Subcutaneous abdominal adipose tissue (tissue), 5 donors: ENCODE results near the gene TMOD1.

Experiments
- H3K27ac ChIP-seq: one replicate; pipeline ENCODE4 v1.7.0; 2013; ENCODE audit warnings: low read depth, mild to moderate bottlenecking, inconsistent platforms, low read length, moderate library complexity
- H3K27me3 ChIP-seq, 5 donors: one replicate each; pipeline ENCODE4 v1.7.0; 2013; ENCODE audit warnings: low read length in 5 of 5, inconsistent platforms in 1 of 5; ENCODE audit not compliant: control insufficient read depth in 5 of 5, insufficient read depth in 4 of 5
- H3K36me3 ChIP-seq, 5 donors: one replicate each; pipeline ENCODE4 v1.7.0; 2013; ENCODE audit warnings: low read length in 5 of 5; ENCODE audit not compliant: control insufficient read depth in 5 of 5, insufficient read depth in 5 of 5
- H3K4me1 ChIP-seq, 5 donors: one replicate each; pipeline ENCODE4 v1.7.0; 2013; ENCODE audit warnings: low read length in 5 of 5, mild to moderate bottlenecking in 3 of 5, moderate library complexity in 1 of 5; ENCODE audit not compliant: control insufficient read depth in 5 of 5, insufficient read depth in 5 of 5
- H3K4me3 ChIP-seq, 5 donors: one replicate each; pipeline ENCODE4 v1.7.0; 2013; ENCODE audit warnings: low read length in 5 of 5, low read depth in 1 of 5
- H3K9ac ChIP-seq, 5 donors: one replicate each; pipeline ENCODE4 v1.7.0; 2013; ENCODE audit warnings: low read length in 5 of 5, mild to moderate bottlenecking in 4 of 5, moderate library complexity in 3 of 5
- H3K9me3 ChIP-seq, 5 donors: one replicate each; pipeline ENCODE4 v1.7.0; 2013; ENCODE audit warnings: low read length in 5 of 5; ENCODE audit not compliant: control insufficient read depth in 5 of 5
- donor health status: healthy.
- donor health status: healthy.
- donor health status: healthy.
- donor health status: healthy.
- donor health status: healthy.

The TMOD1 gene

DNA sequence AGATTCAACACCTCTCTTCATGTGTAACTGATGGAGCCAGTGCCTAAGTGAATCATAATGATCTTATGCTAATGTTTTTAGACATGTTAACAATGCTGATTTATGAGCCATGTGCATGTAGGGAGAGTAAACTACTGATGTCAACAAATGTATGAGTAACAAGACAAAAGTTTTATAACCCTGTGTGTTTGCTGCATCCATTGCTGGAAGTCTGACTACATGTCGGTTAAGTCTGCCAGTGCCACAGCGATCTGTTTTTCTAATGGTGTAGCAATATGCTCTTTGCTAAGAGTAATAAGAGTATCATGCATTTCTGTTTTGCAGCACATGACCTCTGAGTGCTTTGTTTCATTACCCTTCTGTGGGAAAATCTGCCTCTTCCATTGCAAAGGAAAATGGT is 26.4 kb upstream of the TMOD1 start:
- Histone ChIP-seq H3K27ac (no peak overlapping the region), H3K9me3 (no peaks in the 10 kb centered on the region), H3K9ac (no peak overlapping the region), H3K4me3 (no peak overlapping the region), H3K36me3 (peaks cover 19 to 30% (median 26%) of the 10 kb centered on the region in 5 donors), H3K4me1 (peaks cover 0 to 5% (median 3%) of the 10 kb centered on the region in 5 donors), H3K27me3 (no peaks in the 10 kb centered on the region)

DNA sequence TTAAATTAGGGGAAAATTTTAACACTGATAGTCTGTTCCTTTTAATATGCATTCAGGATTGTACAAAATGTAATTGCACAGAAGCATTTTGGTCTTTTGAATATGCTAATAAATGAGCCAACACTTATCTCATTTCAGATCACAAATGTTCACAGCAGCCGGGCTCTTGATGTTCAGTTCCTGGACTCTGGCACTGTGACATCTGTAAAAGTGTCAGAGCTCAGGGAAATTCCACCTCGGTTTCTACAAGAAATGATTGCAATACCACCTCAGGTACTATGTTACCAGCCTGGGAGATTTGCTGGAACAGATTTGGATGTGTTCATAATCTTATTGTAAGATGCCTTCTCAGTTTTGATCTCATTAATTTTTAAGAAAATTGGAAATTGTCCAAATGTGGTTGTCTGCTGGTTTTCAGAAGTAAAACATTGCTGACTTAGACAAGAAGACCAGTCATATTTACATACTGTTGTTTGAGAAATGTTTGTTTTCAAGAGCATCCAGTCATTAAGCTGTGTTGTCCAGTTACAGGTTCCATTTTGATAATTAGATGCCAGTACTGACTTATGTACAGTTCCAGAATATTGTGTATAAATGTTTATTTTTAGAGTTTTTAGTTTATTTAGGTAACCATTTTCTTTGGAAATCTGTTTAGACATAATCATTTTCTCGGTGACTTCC is 23.0 kb upstream of the TMOD1 start:
- H3K27me3 ChIP-seq, result no peaks in the 10 kb centered on the region
- no peak overlapping the region for H3K9ac ChIP-seq
- no peak overlapping the region for H3K4me3 ChIP-seq
- H3K36me3 ChIP-seq, result peaks cover 22 to 47% (median 34%) of the 10 kb centered on the region in 5 donors
- no peaks in the 10 kb centered on the region for H3K9me3 ChIP-seq
- peaks cover 0 to 5% (median 3%) of the 10 kb centered on the region in 5 donors for H3K4me1 ChIP-seq
- no peak overlapping the region for H3K27ac ChIP-seq

DNA sequence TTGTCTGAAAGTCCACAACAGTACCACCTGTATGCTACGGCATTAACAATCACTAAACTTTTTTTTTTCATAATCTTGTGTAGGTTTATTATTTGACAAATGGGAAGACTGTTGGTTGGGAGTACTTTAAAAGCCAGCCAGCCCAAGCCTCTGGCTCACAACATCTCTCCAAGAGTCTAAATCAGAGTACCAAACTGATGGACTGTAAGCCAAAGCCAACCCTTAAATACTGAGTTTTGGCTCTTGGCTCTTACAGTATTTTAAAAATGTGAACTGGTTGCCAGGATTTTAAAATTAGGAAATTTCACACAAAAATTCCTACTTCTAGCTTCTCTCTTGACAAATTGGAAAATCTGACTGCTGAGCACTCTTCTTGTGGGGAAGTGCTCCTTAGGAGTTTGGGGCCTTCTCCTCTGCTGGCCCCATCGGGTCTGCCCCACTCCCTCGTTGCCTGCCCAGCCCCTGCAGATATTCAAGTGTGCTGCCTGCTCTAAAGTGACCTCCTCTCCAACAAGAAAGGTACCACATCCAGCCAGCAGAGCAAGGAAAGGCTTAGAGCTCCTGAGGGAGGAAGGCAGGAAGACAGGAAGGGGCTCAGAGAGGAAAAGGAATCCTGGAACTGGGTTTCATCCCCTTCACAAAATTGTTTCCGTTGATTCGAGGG is 21.8 kb upstream of the TMOD1 start:
- Histone ChIP-seq H3K9me3 (no peaks in the 10 kb centered on the region), H3K27ac (no peak overlapping the region), H3K9ac (no peak overlapping the region), H3K27me3 (no peaks in the 10 kb centered on the region), H3K36me3 (peaks cover 14 to 41% (median 32%) of the 10 kb centered on the region in 5 donors), H3K4me1 (peaks cover 0 to 5% (median 3%) of the 10 kb centered on the region in 5 donors), H3K4me3 (no peak overlapping the region)

DNA sequence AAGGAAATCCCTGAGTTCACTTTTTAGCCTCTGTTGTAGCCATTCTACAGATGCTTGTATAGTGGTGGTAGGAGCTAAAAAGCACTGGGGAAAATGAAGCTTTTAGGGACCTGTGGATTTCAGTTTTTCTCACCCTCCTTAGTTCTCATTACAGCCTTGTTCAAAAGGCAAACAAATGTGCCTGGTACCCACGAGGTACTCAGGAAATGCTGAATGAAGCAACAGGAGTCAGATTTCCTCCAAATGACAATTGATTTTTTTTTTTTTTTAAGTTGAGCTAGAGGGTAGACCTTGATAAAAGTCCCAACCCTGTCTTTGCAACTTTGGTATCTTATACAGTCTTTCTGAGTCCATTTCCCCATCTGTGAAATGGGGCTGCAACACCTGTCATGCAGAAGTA is 21.3 kb upstream of the TMOD1 start:
- Histone ChIP-seq H3K27me3 (no peaks in the 10 kb centered on the region), H3K9me3 (no peaks in the 10 kb centered on the region), H3K36me3 (peaks cover 9 to 37% (median 28%) of the 10 kb centered on the region in 5 donors), H3K9ac (no peak overlapping the region), H3K4me3 (no peak overlapping the region), H3K27ac (no peak overlapping the region), H3K4me1 (peaks cover 0 to 5% (median 3%) of the 10 kb centered on the region in 5 donors)

DNA sequence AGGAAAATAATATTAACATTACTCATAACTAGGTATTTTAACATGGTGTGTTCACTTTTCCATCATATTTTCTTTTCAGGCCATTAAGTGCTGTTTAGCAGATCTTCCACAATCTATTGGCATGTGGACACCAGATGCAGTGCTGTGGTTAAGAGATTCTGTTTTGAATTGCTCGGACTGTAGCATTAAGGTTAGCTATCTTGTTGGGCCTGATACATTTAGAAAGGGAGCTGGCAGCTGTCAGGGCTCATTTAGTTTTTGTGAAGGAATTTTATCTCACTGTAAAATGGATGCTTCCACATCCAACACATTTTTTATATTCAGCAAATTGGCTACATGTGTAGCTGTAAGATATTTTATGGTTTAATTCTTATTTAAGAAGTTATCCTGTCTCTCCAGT is 20.7 kb upstream of the TMOD1 start:
- H3K36me3 ChIP-seq, result peaks cover 8 to 38% (median 24%) of the 10 kb centered on the region in 5 donors

DNA sequence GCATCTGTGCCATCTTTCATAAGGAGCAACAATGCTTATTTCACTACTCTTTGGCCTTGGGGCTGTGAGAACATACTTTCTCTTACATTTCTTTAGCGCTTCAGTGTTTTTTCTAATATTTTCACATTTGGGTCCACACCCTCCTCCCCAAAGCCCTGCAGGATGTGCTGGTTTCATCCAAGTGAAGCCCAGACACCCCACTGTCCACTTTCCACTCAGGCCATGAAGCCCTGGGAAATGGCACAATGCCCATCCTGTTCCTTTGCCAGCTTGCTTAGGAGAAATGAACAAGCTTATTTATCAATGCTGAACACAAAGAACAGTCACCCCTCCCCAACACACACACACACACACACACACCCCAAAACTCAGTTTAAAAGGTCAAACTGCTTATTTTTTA is 17.3 kb upstream of the TMOD1 start:
- peaks cover 0 to 5% (median 3%) of the 10 kb centered on the region in 5 donors for H3K4me1 ChIP-seq
- peaks cover 18 to 51% (median 28%) of the 10 kb centered on the region in 5 donors for H3K36me3 ChIP-seq
- no peak overlapping the region for H3K4me3 ChIP-seq
- H3K9me3 ChIP-seq, result peaks cover 0 to 8% (median 5%) of the 10 kb centered on the region in 5 donors
- H3K27ac ChIP-seq, result no peak overlapping the region
- no peak overlapping the region for H3K9ac ChIP-seq
- no peaks in the 10 kb centered on the region for H3K27me3 ChIP-seq

More for the DNA sequence above, 20.7 kb upstream of the TMOD1 start:
- no peak overlapping the region for H3K27ac ChIP-seq
- H3K27me3 ChIP-seq, result no peaks in the 10 kb centered on the region
- H3K9ac ChIP-seq, result no peak overlapping the region
- H3K9me3 ChIP-seq, result no peaks in the 10 kb centered on the region
- no peak overlapping the region for H3K4me3 ChIP-seq
- H3K4me1 ChIP-seq, result peaks cover 0 to 5% (median 3%) of the 10 kb centered on the region in 5 donors

DNA sequence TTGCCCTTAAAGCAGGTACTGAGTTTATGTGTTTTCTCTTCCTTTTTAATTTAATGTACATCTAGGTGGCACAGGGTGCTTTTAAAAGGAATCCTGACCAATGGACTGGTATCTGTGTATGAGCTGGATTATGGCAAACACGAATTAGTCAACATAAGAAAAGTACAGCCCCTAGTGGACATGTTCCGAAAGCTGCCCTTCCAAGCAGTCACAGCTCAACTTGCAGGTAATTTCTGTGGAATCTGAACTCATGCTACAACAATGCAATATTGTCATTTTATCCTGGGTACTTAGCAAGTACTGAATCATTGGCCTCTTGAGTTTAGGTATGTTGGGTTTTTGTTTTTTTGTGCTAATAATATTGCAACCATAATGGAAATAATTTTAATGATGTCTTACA is 14.4 kb upstream of the TMOD1 start:
- H3K27ac ChIP-seq, result no peak overlapping the region
- no peak overlapping the region for H3K9ac ChIP-seq
- H3K36me3 ChIP-seq, result peaks cover 17 to 37% (median 23%) of the 10 kb centered on the region in 5 donors
- no peaks in the 10 kb centered on the region for H3K27me3 ChIP-seq
- no peaks in the 10 kb centered on the region for H3K4me1 ChIP-seq
- H3K4me3 ChIP-seq, result no peak overlapping the region
- H3K9me3 ChIP-seq, result peaks cover 0 to 10% (median 5%) of the 10 kb centered on the region in 5 donors

DNA sequence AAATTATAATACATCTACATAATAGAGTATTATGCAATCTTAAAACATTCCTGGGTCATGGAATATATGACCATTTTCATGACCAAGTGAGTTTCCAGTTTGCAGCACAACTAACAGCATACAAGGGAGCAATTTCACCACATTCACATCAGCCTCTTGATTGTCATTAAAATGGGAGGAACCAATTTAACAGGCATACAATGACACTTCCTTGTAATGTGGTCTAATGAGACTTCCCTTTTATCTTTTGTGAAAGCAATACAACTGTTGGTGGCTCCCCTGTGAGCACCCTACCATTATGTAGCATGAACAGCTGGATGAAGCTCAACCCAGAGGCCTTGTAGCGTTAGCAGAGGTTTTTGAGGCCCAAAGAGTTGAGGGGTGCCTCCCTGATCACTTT is 13.6 kb upstream of the TMOD1 start:
- H3K27me3 ChIP-seq, result no peaks in the 10 kb centered on the region
- no peak overlapping the region for H3K27ac ChIP-seq
- H3K4me1 ChIP-seq, result no peaks in the 10 kb centered on the region
- H3K9ac ChIP-seq, result no peak overlapping the region
- peaks cover 0 to 10% (median 5%) of the 10 kb centered on the region in 5 donors for H3K9me3 ChIP-seq
- H3K36me3 ChIP-seq, result peaks cover 15 to 36% (median 23%) of the 10 kb centered on the region in 5 donors
- no peak overlapping the region for H3K4me3 ChIP-seq

DNA sequence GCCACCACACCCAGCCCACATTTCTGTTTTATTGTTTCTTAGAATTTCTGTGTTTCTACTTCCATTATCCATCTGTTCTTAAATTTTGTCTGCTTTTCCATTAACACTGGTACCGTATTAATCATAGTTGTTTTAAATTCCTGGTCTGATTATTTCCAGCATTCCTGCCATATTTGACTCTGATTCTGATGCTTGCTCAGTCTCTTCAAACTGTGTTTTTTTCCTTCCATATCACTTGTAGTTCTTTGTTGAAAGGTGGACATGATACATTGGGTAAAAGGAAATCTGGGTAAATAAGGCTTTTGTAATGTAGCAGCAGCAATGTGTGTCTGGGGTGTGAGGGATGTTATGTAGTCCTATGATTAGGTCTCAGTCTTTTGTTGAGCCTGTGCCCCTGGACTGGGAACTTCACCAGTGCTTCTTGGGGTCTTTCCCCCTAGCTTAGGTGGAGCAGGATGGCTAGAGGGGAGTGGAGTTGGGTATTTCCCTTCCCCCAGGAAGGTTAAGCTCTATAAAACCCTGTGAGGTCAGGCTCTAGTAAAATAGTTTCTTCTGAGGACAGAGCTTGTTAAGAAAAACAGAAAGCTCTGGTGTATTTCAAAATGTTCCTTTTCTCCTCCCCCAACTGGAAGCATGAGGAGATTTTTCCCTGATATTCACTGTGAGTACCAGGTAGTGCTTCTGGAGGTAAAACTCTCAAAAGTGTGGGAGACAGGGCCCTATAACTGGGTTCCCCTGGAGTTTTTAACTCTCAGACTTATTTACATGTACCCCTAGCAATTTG is 10.1 kb upstream of the TMOD1 start:
- Histone ChIP-seq H3K27me3 (no peaks in the 10 kb centered on the region), H3K4me1 (no peaks in the 10 kb centered on the region), H3K9ac (no peak overlapping the region), H3K9me3 (peaks cover 0 to 10% (median 5%) of the 10 kb centered on the region in 5 donors), H3K27ac (no peak overlapping the region), H3K36me3 (peaks cover 13 to 33% (median 21%) of the 10 kb centered on the region in 5 donors), H3K4me3 (no peak overlapping the region)
